HG03432 (cell line): ENCODE results near the gene FARS2.

ENCODE experiments used
- ATAC-seq: cut with Tn5 transposase; IDR thresholded peaks from one replicate; pipeline ENCODE4 v1.9.1; 2021; ENCODE audit warnings: mild to moderate bottlenecking, moderate library complexity; ENCODE audit not compliant: unreplicated experiment

Gene FARS2

DNA sequence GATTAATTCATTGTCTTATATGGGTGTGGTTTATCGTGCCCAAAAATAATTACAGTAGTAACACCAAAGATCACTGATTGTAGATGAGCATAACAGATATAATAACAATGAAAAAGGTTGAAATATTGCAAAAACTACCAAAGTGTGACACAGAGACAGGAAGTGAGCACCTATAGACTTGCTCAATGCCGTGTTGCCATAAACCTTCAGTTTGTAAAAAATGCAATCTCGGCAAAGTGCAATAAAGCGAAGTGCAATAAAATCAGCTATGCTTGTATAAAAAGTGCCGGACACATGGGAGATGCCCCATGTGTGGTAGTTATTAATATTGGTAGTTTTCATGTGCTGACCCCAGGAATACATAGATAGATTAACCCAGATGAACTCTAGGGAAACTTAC is 552.8 kb downstream of the FARS2 start:
- peak; percentile 21 for ATAC-seq

DNA sequence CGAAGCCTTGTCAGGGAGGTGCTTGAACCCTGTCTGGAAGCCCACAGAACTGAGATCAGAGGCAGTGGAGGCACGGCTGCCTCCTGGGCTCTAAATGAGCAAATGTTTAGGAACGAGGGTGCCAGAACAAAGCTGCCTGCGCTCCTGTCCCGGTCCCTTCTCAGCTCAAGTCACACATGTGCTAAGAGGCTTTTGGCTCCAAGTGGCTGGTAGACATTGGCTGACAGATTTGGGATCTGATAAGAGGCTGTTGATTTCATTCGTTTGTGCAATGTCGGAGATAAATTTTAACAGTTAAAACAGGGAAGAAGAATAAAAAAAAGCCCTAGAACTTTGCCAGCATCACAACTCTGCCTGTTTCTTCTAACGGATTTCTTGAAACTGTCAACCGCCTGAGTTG is 553.6 kb downstream of the FARS2 start:
- ATAC-seq: no peak

DNA sequence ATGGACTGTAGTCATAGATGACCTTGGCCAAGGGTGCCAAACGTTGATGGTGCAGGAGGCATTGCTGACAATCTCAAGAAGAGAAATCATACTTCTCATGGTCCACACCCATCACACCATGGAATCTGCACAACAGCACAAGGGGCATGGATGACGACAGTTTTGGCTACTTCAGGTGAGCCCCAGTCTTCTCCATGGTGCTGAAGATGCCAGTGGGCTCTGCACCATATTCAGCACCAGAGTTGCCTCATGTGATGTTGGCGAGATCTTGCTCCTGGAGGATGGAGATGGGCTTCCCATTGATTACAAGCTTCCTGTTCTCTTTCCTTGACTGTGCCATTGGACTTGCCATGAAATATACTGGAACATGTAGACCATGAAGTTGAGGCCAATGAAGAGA is 556.6 kb downstream of the FARS2 start:
- ATAC-seq: no peak

DNA sequence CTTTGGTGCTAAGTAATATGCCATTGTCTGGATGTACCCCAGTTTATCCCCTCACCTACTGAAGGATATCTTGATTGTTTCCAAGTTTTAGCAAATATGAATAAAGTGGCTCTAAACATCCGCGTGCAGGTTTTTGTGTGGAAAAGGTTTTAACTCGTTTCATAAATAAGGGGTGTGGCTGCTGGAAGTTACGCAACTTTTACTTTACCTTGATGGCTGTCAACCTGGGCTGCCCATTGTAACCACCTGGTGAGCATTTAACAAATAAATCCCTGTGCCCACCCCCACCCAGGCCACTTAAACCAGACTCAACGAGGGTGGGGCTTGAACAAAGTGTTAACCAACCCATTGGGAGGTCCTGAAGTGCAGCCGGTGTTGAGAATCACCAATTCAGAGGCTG is 557.6 kb downstream of the FARS2 start:
- no peak for ATAC-seq
